ENCODE measurements around the gene ANKRD60. TPM values are rescaled to one million over a fixed set of nuclear protein-coding genes. Genes with fewer than 3 reads are reported as not detected.

The ANKRD60 gene
- total RNA-seq, 1 experiment from 2014 or later = not detected

DNA sequence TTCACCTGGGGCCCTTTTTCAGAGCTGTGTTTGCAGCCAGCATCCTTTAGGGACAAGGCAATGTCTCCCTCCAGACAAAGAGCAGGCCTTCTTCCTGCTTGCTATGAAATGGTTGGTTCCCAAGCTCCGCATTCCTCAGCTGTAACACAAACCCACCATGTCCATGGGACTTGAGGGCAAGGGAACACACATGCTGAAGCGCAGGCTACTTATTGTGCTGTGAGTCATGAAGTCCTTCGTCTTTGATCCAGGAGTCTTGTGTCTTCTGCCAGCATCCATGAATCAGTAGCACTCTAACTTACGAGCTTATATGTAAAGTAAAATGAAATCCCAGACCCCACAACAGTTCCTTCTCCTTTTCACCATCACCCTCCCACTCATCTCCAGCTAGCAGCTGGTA, 59.0 kb downstream of the ANKRD60 start (continued):
- TF ChIP-seq, protein P1, sequence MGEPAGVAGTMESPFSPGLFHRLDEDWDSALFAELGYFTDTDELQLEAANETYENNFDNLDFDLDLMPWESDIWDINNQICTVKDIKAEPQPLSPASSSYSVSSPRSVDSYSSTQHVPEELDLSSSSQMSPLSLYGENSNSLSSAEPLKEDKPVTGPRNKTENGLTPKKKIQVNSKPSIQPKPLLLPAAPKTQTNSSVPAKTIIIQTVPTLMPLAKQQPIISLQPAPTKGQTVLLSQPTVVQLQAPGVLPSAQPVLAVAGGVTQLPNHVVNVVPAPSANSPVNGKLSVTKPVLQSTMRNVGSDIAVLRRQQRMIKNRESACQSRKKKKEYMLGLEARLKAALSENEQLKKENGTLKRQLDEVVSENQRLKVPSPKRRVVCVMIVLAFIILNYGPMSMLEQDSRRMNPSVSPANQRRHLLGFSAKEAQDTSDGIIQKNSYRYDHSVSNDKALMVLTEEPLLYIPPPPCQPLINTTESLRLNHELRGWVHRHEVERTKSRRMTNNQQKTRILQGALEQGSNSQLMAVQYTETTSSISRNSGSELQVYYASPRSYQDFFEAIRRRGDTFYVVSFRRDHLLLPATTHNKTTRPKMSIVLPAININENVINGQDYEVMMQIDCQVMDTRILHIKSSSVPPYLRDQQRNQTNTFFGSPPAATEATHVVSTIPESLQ (CRISPR knock-in tag; IDR thresholded peaks at IDR 0.05) = no peak
- TF ChIP-seq ZNF671 (CRISPR knock-in tag; IDR thresholded peaks at IDR 0.05) = no peak
- TF ChIP-seq, protein P2, sequence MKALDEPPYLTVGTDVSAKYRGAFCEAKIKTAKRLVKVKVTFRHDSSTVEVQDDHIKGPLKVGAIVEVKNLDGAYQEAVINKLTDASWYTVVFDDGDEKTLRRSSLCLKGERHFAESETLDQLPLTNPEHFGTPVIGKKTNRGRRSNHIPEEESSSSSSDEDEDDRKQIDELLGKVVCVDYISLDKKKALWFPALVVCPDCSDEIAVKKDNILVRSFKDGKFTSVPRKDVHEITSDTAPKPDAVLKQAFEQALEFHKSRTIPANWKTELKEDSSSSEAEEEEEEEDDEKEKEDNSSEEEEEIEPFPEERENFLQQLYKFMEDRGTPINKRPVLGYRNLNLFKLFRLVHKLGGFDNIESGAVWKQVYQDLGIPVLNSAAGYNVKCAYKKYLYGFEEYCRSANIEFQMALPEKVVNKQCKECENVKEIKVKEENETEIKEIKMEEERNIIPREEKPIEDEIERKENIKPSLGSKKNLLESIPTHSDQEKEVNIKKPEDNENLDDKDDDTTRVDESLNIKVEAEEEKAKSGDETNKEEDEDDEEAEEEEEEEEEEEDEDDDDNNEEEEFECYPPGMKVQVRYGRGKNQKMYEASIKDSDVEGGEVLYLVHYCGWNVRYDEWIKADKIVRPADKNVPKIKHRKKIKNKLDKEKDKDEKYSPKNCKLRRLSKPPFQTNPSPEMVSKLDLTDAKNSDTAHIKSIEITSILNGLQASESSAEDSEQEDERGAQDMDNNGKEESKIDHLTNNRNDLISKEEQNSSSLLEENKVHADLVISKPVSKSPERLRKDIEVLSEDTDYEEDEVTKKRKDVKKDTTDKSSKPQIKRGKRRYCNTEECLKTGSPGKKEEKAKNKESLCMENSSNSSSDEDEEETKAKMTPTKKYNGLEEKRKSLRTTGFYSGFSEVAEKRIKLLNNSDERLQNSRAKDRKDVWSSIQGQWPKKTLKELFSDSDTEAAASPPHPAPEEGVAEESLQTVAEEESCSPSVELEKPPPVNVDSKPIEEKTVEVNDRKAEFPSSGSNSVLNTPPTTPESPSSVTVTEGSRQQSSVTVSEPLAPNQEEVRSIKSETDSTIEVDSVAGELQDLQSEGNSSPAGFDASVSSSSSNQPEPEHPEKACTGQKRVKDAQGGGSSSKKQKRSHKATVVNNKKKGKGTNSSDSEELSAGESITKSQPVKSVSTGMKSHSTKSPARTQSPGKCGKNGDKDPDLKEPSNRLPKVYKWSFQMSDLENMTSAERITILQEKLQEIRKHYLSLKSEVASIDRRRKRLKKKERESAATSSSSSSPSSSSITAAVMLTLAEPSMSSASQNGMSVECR (CRISPR knock-in tag; IDR thresholded peaks at IDR 0.05; ENCODE audit: borderline replicate concordance) = no peak
- no peak for TF ChIP-seq IRF2 (CRISPR knock-in tag; IDR thresholded peaks at IDR 0.05; ENCODE audit: borderline replicate concordance, low read depth)

DNA sequence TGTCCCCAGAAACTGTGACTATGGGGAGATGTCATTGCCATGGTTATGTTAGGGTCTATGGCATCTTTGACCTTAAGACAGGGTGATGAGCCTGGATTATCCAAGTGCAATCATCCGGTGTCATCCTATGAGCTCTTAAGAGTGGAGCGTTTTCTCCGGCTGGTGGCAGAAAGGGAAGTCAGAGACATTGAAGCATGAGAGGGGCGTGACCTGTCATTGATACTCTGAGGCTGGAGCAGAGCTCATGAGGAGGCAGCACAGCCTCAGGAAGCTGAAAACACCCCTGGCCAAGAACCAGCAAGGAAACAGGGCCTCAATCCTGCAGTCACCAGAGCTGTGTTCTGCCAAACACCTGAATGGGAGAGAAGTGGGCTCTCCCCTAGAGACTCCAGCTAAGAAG, 59.6 kb downstream of the ANKRD60 start:
- POLR2A ChIA-PET = no interaction called here

More for the DNA sequence above, 59.6 kb downstream of the ANKRD60 start:
- H3K27ac Mint-ChIP-seq = no peak overlapping the region
- CTCF ChIA-PET = interaction anchor here (0.7 to 2.7 kb wide), 3 partner anchors 11 to 43 kb away, joined by 3 to 12 read pairs (median 5); no protein-coding TSS in a partner anchor
- TF ChIP-seq, protein P3, sequence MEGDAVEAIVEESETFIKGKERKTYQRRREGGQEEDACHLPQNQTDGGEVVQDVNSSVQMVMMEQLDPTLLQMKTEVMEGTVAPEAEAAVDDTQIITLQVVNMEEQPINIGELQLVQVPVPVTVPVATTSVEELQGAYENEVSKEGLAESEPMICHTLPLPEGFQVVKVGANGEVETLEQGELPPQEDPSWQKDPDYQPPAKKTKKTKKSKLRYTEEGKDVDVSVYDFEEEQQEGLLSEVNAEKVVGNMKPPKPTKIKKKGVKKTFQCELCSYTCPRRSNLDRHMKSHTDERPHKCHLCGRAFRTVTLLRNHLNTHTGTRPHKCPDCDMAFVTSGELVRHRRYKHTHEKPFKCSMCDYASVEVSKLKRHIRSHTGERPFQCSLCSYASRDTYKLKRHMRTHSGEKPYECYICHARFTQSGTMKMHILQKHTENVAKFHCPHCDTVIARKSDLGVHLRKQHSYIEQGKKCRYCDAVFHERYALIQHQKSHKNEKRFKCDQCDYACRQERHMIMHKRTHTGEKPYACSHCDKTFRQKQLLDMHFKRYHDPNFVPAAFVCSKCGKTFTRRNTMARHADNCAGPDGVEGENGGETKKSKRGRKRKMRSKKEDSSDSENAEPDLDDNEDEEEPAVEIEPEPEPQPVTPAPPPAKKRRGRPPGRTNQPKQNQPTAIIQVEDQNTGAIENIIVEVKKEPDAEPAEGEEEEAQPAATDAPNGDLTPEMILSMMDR (IDR thresholded peaks at IDR 0.05) = no peak
- TF ChIP-seq ZNF317 (CRISPR knock-in tag; IDR thresholded peaks at IDR 0.05; ENCODE audit: borderline replicate concordance, low read depth) (no peak), ZNF416 (CRISPR knock-in tag; IDR thresholded peaks at IDR 0.05) (no peak), SMAD3 (CRISPR knock-in tag; IDR thresholded peaks at IDR 0.05; ENCODE audit: borderline replicate concordance) (no peak), ZNF219 (CRISPR knock-in tag; IDR thresholded peaks at IDR 0.05; ENCODE audit: borderline replicate concordance) (no peak), SP1 (CRISPR knock-in tag; conservative IDR thresholded peaks at IDR 0.05) (no peak), NR2C2 (CRISPR knock-in tag; IDR thresholded peaks at IDR 0.05) (no peak), ZBTB21 (CRISPR knock-in tag; IDR thresholded peaks at IDR 0.05; ENCODE audit: borderline replicate concordance) (no peak), TP53 (CRISPR knock-in tag; IDR thresholded peaks at IDR 0.05) (no peak), ATF1 (CRISPR knock-in tag; IDR thresholded peaks at IDR 0.05) (no peak), ELF4 (CRISPR knock-in tag; IDR thresholded peaks at IDR 0.05; ENCODE audit: low read depth) (no peak), CREM (CRISPR knock-in tag; IDR thresholded peaks at IDR 0.05) (no peak)
- TF ChIP-seq, protein P4, sequence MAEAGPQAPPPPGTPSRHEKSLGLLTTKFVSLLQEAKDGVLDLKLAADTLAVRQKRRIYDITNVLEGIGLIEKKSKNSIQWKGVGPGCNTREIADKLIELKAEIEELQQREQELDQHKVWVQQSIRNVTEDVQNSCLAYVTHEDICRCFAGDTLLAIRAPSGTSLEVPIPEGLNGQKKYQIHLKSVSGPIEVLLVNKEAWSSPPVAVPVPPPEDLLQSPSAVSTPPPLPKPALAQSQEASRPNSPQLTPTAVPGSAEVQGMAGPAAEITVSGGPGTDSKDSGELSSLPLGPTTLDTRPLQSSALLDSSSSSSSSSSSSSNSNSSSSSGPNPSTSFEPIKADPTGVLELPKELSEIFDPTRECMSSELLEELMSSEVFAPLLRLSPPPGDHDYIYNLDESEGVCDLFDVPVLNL (CRISPR knock-in tag; IDR thresholded peaks at IDR 0.05; ENCODE audit: borderline replicate concordance, low read depth) = no peak
- TF ChIP-seq, protein P5, sequence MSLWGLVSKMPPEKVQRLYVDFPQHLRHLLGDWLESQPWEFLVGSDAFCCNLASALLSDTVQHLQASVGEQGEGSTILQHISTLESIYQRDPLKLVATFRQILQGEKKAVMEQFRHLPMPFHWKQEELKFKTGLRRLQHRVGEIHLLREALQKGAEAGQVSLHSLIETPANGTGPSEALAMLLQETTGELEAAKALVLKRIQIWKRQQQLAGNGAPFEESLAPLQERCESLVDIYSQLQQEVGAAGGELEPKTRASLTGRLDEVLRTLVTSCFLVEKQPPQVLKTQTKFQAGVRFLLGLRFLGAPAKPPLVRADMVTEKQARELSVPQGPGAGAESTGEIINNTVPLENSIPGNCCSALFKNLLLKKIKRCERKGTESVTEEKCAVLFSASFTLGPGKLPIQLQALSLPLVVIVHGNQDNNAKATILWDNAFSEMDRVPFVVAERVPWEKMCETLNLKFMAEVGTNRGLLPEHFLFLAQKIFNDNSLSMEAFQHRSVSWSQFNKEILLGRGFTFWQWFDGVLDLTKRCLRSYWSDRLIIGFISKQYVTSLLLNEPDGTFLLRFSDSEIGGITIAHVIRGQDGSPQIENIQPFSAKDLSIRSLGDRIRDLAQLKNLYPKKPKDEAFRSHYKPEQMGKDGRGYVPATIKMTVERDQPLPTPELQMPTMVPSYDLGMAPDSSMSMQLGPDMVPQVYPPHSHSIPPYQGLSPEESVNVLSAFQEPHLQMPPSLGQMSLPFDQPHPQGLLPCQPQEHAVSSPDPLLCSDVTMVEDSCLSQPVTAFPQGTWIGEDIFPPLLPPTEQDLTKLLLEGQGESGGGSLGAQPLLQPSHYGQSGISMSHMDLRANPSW (CRISPR knock-in tag; conservative IDR thresholded peaks at IDR 0.05; ENCODE audit: low read depth) = no peak
- TF ChIP-seq, protein P6, sequence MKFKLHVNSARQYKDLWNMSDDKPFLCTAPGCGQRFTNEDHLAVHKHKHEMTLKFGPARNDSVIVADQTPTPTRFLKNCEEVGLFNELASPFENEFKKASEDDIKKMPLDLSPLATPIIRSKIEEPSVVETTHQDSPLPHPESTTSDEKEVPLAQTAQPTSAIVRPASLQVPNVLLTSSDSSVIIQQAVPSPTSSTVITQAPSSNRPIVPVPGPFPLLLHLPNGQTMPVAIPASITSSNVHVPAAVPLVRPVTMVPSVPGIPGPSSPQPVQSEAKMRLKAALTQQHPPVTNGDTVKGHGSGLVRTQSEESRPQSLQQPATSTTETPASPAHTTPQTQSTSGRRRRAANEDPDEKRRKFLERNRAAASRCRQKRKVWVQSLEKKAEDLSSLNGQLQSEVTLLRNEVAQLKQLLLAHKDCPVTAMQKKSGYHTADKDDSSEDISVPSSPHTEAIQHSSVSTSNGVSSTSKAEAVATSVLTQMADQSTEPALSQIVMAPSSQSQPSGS (CRISPR knock-in tag; IDR thresholded peaks at IDR 0.05; ENCODE audit: borderline replicate concordance, low read depth) = no peak
- TF ChIP-seq, protein P7, sequence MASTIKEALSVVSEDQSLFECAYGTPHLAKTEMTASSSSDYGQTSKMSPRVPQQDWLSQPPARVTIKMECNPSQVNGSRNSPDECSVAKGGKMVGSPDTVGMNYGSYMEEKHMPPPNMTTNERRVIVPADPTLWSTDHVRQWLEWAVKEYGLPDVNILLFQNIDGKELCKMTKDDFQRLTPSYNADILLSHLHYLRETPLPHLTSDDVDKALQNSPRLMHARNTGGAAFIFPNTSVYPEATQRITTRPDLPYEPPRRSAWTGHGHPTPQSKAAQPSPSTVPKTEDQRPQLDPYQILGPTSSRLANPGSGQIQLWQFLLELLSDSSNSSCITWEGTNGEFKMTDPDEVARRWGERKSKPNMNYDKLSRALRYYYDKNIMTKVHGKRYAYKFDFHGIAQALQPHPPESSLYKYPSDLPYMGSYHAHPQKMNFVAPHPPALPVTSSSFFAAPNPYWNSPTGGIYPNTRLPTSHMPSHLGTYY (CRISPR knock-in tag; IDR thresholded peaks at IDR 0.05) = no peak
- H3K4me3 Mint-ChIP-seq = no peak overlapping the region
- no peaks in the 10 kb centered on the region for H3K9me3 Mint-ChIP-seq
- ATAC-seq (no peak), DNase-seq (ENCODE audit: low spot score) (no peak)
- no peaks in the 10 kb centered on the region for H3K36me3 Mint-ChIP-seq
- H3K27me3 Mint-ChIP-seq (ENCODE audit: low read depth) = peaks cover 2% of the 10 kb centered on the region; the same call in 1 of the 2 replicates
- peaks cover under 1% of the 10 kb centered on the region; the same call in 1 of the 2 replicates for H3K4me1 Mint-ChIP-seq

Data from WTC11 (cell line).